Activated CD4-positive, alpha-beta memory T cell treated with anti-CD3 and anti-CD28 coated beads for 36 hours (primary cell): ENCODE data around the gene OTUD7B. TPM values are rescaled to one million over a fixed set of nuclear protein-coding genes. Genes with fewer than 3 reads are reported as not detected.

ENCODE experiments used
- CTCF ChIA-PET: fragments of 350-600 bp; sonication (Branson Sonifier 250); formaldehyde crosslinking; loops from one replicate; lab custom pipeline; 2021; ENCODE audit warnings: antibody characterized with exemption, inconsistent platforms; lab: Charles Lee
- POLR2A ChIA-PET: fragments of 350-600 bp; sonication (Branson Sonifier 250); formaldehyde crosslinking; loops from one replicate; lab custom pipeline; 2021; ENCODE audit warnings: antibody characterized with exemption; lab: Charles Lee
- DNase-seq: peaks from one replicate; pipeline ENCODE4 v3.0.0-alpha.2; 2020
- H3K27ac Mint-ChIP-seq: one replicate; pipeline ENCODE4 v1.8.0; 2021; ENCODE audit warnings: mixed read lengths
- H3K27me3 Mint-ChIP-seq: one replicate; pipeline ENCODE4 v1.8.0; 2021; ENCODE audit warnings: mixed read lengths
- H3K36me3 Mint-ChIP-seq: one replicate; pipeline ENCODE4 v1.8.0; 2021; ENCODE audit warnings: mixed read lengths
- H3K4me1 Mint-ChIP-seq: one replicate; pipeline ENCODE4 v1.8.0; 2021; ENCODE audit warnings: low read depth, mixed read lengths
- H3K4me3 Mint-ChIP-seq: one replicate; pipeline ENCODE4 v1.8.0; 2021; ENCODE audit warnings: mild to moderate bottlenecking, mixed read lengths
- H3K9me3 Mint-ChIP-seq: one replicate; pipeline ENCODE4 v1.8.0; 2021; ENCODE audit warnings: mixed read lengths
- intact Hi-C: fragments of 100-400 bp; cut with micrococcal nuclease; formaldehyde crosslinking; loops from one replicate; pipeline ENCODE4 v1.15.1; 2023
- total RNA-seq, 2 experiments: library from RNA; stranded (reverse); gene quantifications; one replicate each; pipeline ENCODE4 v1.2.3, GENCODE V29; 2021

OTUD7B gene
- total RNA-seq, 2 experiments from 2014 or later: 23.8 to 24.7 TPM

- Mint-ChIP-seq H3K27me3 (no peaks in the 10 kb centered on the region), H3K9me3 (no peaks in the 10 kb centered on the region), H3K4me1 (peaks cover 34% of the 10 kb centered on the region), H3K4me3 (no peak overlapping the region), H3K27ac (no peak overlapping the region), H3K36me3 (peaks cover 16% of the 10 kb centered on the region)
- ChIA-PET POLR2A (interaction anchor here (1.1 to 2.8 kb wide), 2 partner anchors 9 to 43 kb away, joined by 4 to 34 read pairs; a partner anchor contains a TSS), CTCF (interaction anchor here (1.1 to 1.2 kb wide), 2 partner anchors 120 to 137 kb away, joined by 3 read pairs; no protein-coding TSS in a partner anchor)
- DNase-seq: no peak
- intact Hi-C loops: no loop called here
Measured at GRCh38 chr1:149929856-149930255, 80.7 kb downstream of the OTUD7B start.

DNA sequence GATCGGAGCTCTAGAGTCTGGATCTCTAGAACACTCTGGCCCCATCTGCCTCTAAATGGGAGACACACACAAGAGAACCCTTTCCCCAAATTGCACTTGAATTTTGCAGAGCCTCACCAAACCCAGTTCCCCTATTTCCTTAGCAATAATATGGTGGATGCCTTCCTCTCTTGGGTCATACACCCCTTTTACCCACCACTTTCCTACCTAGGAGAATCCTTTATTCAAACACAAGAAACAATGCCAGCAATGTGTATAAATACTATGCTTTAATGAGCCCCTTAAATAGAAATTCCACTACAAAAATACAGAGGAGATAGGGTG, 82.2 kb downstream of the OTUD7B start:
- intact Hi-C loops: no loop called here
- no peaks in the 10 kb centered on the region for H3K9me3 Mint-ChIP-seq
- DNase-seq: no peak
- POLR2A ChIA-PET: interaction anchor here (0.8 to 2.8 kb wide), 6 partner anchors 9 to 436 kb away, joined by 3 to 34 read pairs (median 6); partner anchors contain the start of genes BOLA1 and MTMR11
- H3K27me3 Mint-ChIP-seq: no peaks in the 10 kb centered on the region
- CTCF ChIA-PET: interaction anchor here (0.9 to 1.2 kb wide), 3 partner anchors 28 to 81 kb away, joined by 3 to 6 read pairs (median 4); partner anchors contain the start of gene BOLA1
- peak overlapping the region; percentile 87 for H3K27ac Mint-ChIP-seq
- peaks cover 39% of the 10 kb centered on the region for H3K4me1 Mint-ChIP-seq
- H3K36me3 Mint-ChIP-seq: peaks cover 28% of the 10 kb centered on the region
- peak overlapping the region; percentile 98 for H3K4me3 Mint-ChIP-seq

DNA sequence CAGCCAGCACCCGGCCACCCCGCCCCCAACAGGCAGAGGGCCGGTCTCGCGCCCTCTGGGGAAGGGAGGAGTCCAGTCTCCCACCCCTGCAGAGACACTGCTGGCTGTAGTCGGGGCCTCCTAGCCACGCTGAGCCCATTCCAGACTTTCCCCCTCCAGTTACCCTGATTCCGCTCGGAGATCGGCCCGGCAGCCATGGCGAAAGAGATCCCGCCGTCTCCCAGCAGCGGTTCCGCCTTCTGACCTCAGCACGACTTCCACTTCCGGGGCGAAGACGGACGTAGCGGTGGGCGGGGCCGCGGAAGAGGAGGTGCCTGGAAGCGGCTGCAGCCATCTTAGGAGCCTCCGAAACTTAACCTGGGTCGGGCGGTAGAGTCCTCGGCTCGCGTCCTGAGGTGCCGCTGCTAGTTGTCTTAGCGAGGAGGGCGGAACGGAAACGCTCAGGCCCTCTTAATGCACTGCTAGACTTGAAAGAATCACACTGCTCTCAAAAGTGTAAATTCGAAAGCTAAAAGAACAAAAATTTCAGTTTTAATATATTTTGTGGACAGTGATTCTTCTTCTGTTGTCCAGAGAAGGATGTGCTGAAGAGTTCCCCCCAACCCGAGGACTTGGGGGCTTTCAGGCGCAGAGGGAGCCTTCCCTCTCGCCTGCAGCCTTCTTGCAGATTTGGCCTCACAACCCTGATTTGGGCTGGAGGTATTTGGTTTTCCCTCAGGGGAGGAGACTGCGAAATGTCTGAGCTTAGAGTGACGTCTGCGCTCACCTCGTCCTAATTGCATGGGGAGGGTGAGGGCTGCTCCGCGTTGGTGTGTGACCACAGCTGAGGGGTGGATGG, 82.7 kb downstream of the OTUD7B start, which contains the start of gene SF3B4:
SF3B4 (minus strand) TSS at position 241 of the 838 bp plus-strand sequence; CDS start at position 197, 44 bp downstream.
- intact Hi-C loops: loop anchor here (1.0 kb wide), 4 partner anchors 9 to 39 kb away; partner anchors contain the start of gene BOLA1

GRCh38 chr1:149927056-149927562, 83.4 kb downstream of the OTUD7B start:
- Mint-ChIP-seq H3K4me1 (peaks cover 39% of the 10 kb centered on the region), H3K27me3 (no peaks in the 10 kb centered on the region), H3K36me3 (peaks cover 38% of the 10 kb centered on the region), H3K27ac (peak overlapping the region; percentile 87), H3K4me3 (peak overlapping the region; percentile 98), H3K9me3 (no peaks in the 10 kb centered on the region)
- ChIA-PET POLR2A (interaction anchor here (1.5 kb wide), 1 partner anchor 27 kb away, joined by 6 read pairs; the partner anchor contains the start of gene BOLA1), CTCF (no interaction called here)
- intact Hi-C loops: loop anchor here (1.0 kb wide), 4 partner anchors 9 to 39 kb away; partner anchors contain the start of gene BOLA1
- no peak for DNase-seq

More for the DNA sequence above, 82.7 kb downstream of the OTUD7B start, which contains the start of gene SF3B4:
- H3K27me3 Mint-ChIP-seq: no peaks in the 10 kb centered on the region
- H3K9me3 Mint-ChIP-seq: no peaks in the 10 kb centered on the region
- peak within 1 kb of the TSS; percentile 98 for H3K4me3 Mint-ChIP-seq
- CTCF ChIA-PET: interaction anchor here (0.9 to 1.2 kb wide), 3 partner anchors 28 to 82 kb away, joined by 3 to 6 read pairs (median 4); partner anchors contain the start of gene BOLA1
- peak; percentile 97 for DNase-seq
- H3K27ac Mint-ChIP-seq: peak within 1 kb of the TSS; percentile 87
- peaks cover 39% of the 10 kb centered on the region for H3K4me1 Mint-ChIP-seq
- H3K36me3 Mint-ChIP-seq: peaks cover 33% of the 10 kb centered on the region
- POLR2A ChIA-PET: interaction anchor here (0.6 to 2.8 kb wide), 7 partner anchors 9 to 437 kb away, joined by 3 to 34 read pairs (median 5); partner anchors contain the start of genes BOLA1 and MTMR11

- CTCF ChIA-PET: no interaction called here
- intact Hi-C loops: no loop called here
- DNase-seq: no peak
Measured at GRCh38 chr1:149926296-149926695, 84.2 kb downstream of the OTUD7B start.

DNA sequence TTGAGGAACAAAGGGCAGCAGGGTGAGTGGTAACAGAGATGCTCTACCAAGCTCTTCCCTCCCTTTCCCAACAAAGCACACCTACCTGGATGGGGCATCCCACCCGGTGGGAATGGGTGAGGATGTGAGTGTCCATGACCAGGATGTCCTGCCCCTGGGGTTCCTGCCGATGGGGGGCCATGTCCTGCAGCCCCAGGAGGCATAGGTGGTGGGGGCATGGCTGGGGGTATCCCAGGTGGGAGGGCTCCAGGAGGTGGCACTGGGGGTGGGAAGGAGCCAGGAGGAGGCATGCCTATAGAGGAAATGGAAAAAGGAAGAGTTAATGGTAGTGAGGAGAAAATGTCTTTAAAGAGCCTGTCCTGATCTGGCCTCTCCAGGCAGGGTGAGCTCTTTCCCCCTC, 84.8 kb downstream of the OTUD7B start:
- Mint-ChIP-seq H3K27me3 (no peaks in the 10 kb centered on the region), H3K36me3 (peaks cover 43% of the 10 kb centered on the region), H3K4me1 (peaks cover 30% of the 10 kb centered on the region), H3K4me3 (peak overlapping the region; percentile 98), H3K9me3 (no peaks in the 10 kb centered on the region), H3K27ac (no peak overlapping the region)
- ChIA-PET POLR2A (interaction anchor here (1.3 kb wide), 1 partner anchor 38 kb away, joined by 3 read pairs; a partner anchor contains a TSS), CTCF (no interaction called here)
- no peak for DNase-seq
- intact Hi-C loops: no loop called here

More at GRCh38 chr1:149926296-149926695, 84.2 kb downstream of the OTUD7B start:
- Mint-ChIP-seq H3K4me1 (peaks cover 33% of the 10 kb centered on the region), H3K27me3 (no peaks in the 10 kb centered on the region), H3K4me3 (peak overlapping the region; percentile 98), H3K27ac (no peak overlapping the region), H3K36me3 (peaks cover 43% of the 10 kb centered on the region), H3K9me3 (no peaks in the 10 kb centered on the region)
- POLR2A ChIA-PET: no interaction called here

DNA sequence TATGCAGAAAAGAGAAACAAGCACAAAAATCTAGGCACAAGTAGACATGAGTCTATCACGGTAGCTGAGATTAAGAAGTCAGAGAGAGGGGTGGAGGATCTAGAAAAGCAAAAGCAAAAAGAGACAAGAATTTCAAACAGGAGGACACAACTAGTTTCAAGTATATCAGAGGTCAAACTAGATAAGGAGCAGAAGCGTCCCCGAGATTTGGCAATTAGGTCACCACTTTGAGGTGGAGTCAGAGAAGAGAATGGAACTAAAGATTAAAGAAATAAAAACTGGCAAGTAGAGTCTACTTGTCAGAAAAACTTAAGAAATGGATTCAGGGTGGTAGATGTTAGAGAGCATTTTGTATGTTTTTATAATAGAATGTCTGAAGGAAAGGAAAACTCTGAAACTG, 85.2 kb downstream of the OTUD7B start:
- DNase-seq: no peak
- Mint-ChIP-seq H3K9me3 (no peaks in the 10 kb centered on the region), H3K27ac (no peak overlapping the region), H3K27me3 (no peaks in the 10 kb centered on the region), H3K4me1 (peaks cover 26% of the 10 kb centered on the region), H3K36me3 (peaks cover 45% of the 10 kb centered on the region), H3K4me3 (peak overlapping the region; percentile 98)
- POLR2A ChIA-PET: interaction anchor here (1.3 kb wide), 1 partner anchor 38 kb away, joined by 3 read pairs; a partner anchor contains a TSS
- CTCF ChIA-PET: no interaction called here
- intact Hi-C loops: no loop called here

DNA sequence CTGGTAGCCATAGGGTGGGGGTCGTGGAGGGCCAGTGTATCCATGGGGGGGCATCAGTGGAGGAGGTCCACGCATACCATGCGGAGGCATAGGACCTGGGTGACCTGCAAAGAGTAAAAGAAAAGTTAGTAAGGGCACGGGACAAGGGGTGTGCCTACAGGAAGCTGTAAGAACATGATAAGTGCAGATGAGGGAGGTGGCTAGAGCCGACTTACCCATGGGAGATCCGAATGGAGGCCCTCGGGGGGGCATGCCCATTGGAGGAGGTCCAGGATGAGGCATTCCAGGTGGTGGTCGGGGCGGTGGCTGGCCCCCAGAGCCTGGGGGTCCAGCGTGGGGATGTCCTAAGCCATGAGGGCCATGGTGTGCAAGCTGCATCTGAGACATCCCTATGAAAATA, 86.9 kb downstream of the OTUD7B start:
- Mint-ChIP-seq H3K4me3 (no peak overlapping the region), H3K27ac (no peak overlapping the region), H3K36me3 (peaks cover 45% of the 10 kb centered on the region), H3K9me3 (no peaks in the 10 kb centered on the region), H3K27me3 (no peaks in the 10 kb centered on the region), H3K4me1 (peaks cover 25% of the 10 kb centered on the region)
- DNase-seq: no peak
- ChIA-PET POLR2A (interaction anchor here (1.1 kb wide), 2 partner anchors 15 to 39 kb away, joined by 3 read pairs; no protein-coding TSS in a partner anchor), CTCF (interaction anchor here (0.8 kb wide), 1 partner anchor 35 kb away, joined by 4 read pairs; a partner anchor contains a TSS)
- intact Hi-C loops: no loop called here

GRCh38 chr1:149917571-149918144, 92.9 kb downstream of the OTUD7B start, which contains the start of gene SV2A:
TSS of gene SV2A (minus strand) at chr1:149917844. CDS start at chr1:149913840, 4,004 bp downstream.
- Mint-ChIP-seq H3K27me3 (no peaks in the 10 kb centered on the region), H3K4me3 (peak within 1 kb of the TSS; percentile 79), H3K36me3 (peaks cover 13% of the 10 kb centered on the region), H3K9me3 (no peaks in the 10 kb centered on the region), H3K27ac (no peak within 1 kb of the TSS), H3K4me1 (peaks cover 29% of the 10 kb centered on the region)
- peak; percentile 74 for DNase-seq
- POLR2A ChIA-PET: interaction anchor here (1.5 kb wide), 1 partner anchor 30 kb away, joined by 3 read pairs; a partner anchor contains a TSS
- CTCF ChIA-PET: no interaction called here
- intact Hi-C loops: loop anchor here (1.0 kb wide), 1 partner anchor 10 kb away; the partner anchor contains the start of gene SF3B4

DNA sequence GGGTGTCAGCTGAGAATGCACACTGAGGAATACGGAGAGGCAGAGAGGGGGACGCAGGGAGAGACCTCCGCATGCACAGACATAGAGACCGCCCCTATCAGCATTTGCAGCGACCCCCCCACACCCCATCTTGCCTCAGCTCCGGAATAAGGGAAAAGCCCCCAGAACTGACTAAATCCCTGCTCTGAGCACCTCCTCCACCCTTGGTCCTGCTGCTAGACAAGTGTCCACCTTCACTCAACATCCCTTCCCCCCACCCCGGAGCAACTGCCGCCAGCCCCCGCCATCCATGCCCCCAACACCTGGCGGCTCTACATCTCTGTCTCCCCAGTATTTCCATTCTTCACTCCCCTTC, 93.7 kb downstream of the OTUD7B start:
- intact Hi-C loops: no loop called here
- peaks cover 29% of the 10 kb centered on the region for H3K4me1 Mint-ChIP-seq
- DNase-seq: no peak
- H3K36me3 Mint-ChIP-seq: peaks cover 7% of the 10 kb centered on the region
- ChIA-PET POLR2A (interaction anchor here (1.7 kb wide), 1 partner anchor 29 kb away, joined by 8 read pairs; a partner anchor contains a TSS), CTCF (no interaction called here)
- peak overlapping the region; percentile 79 for H3K4me3 Mint-ChIP-seq
- no peak overlapping the region for H3K27ac Mint-ChIP-seq
- no peaks in the 10 kb centered on the region for H3K27me3 Mint-ChIP-seq
- H3K9me3 Mint-ChIP-seq: no peaks in the 10 kb centered on the region

DNA sequence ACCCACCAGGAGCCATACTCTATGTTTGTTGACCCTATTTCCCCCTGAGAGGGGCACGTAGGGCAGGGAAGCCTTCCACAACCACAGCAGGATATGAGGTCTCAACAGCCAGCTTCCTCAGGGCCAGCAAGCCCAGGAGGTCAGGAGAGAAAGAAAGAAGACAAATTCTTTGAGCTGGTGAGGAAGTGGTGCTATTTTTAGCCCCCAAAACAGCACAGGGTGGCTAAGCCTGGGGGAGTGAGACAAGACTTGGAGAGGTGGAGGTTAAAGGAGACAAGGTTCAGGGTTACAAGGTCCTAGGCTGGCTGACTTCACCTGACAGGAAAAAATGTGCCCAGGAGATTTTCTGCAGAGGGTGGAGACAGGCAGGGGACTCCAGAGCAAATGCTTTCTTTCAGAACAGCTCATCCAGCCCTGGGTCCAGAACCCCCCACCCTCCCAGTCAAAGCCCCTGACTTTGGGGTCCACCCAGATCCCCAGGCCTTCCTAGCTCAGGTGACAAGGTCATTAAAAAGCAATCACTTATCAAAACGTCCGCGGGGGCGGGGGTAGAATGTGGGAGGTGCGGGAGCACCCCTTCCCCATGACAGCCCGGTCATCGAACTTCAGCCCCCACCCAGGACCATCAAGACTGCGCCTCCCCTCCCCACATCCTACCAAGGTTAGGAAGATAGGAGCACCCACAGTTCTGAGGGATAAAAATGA, 94.2 kb downstream of the OTUD7B start:
- intact Hi-C loops: no loop called here
- no peaks in the 10 kb centered on the region for H3K9me3 Mint-ChIP-seq
- H3K27me3 Mint-ChIP-seq: no peaks in the 10 kb centered on the region
- peaks cover 29% of the 10 kb centered on the region for H3K4me1 Mint-ChIP-seq
- CTCF ChIA-PET: no interaction called here
- POLR2A ChIA-PET: interaction anchor here (0.6 to 1.7 kb wide), 3 partner anchors 29 to 215 kb away, joined by 3 to 8 read pairs (median 4); a partner anchor contains a TSS
- peaks cover 4% of the 10 kb centered on the region for H3K36me3 Mint-ChIP-seq
- peak overlapping the region; percentile 79 for H3K4me3 Mint-ChIP-seq
- no peak for DNase-seq
- H3K27ac Mint-ChIP-seq: no peak overlapping the region
